ENCODE data around the gene TMEM178A.

Gene TMEM178A

DNA sequence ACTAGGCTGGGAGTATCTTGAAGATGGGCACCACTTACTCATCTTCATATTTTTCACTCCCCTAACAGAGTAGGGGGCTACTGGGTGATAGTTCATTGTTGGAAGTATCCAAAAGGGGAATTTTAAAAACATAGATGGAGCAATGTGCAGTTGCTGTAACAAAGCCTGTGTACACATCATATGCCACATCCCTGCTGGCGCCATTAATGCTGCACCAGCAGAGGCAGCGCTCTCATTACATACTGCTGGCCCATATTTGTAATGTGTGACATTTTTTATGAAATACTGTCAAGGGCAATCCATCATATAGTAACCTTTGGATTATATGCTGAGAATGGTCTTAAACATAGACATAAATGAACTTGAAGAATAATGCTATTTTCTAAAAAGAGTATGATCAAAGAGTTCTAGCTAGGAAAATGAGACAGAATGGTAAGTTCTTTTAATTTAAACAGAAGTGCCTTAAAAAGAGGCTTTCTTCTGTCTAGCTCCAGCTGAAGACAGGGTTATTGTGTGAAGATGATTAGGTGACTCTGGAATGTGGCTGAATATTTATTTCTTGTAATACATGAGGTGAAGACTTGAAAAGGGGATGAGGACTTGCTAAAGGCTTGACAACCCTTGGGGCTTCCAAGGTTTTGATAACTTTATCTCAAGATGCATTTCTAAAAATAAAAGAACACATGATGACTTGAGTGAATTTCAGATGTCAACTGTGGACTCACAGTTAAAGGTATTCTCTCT is 2.4 kb upstream of the TMEM178A start:
- H3K4me3 ChIP-seq (ENCODE audit: control insufficient read depth, low read depth, low read length) = no peak overlapping the region
- no peak for DNase-seq (ENCODE audit: low read depth)
- TF ChIP-seq, protein P1, sequence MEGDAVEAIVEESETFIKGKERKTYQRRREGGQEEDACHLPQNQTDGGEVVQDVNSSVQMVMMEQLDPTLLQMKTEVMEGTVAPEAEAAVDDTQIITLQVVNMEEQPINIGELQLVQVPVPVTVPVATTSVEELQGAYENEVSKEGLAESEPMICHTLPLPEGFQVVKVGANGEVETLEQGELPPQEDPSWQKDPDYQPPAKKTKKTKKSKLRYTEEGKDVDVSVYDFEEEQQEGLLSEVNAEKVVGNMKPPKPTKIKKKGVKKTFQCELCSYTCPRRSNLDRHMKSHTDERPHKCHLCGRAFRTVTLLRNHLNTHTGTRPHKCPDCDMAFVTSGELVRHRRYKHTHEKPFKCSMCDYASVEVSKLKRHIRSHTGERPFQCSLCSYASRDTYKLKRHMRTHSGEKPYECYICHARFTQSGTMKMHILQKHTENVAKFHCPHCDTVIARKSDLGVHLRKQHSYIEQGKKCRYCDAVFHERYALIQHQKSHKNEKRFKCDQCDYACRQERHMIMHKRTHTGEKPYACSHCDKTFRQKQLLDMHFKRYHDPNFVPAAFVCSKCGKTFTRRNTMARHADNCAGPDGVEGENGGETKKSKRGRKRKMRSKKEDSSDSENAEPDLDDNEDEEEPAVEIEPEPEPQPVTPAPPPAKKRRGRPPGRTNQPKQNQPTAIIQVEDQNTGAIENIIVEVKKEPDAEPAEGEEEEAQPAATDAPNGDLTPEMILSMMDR (IDR thresholded peaks at IDR 0.05; ENCODE audit: control insufficient read depth, insufficient read depth, low read depth, low read length, missing control alignments) = no peak

DNA sequence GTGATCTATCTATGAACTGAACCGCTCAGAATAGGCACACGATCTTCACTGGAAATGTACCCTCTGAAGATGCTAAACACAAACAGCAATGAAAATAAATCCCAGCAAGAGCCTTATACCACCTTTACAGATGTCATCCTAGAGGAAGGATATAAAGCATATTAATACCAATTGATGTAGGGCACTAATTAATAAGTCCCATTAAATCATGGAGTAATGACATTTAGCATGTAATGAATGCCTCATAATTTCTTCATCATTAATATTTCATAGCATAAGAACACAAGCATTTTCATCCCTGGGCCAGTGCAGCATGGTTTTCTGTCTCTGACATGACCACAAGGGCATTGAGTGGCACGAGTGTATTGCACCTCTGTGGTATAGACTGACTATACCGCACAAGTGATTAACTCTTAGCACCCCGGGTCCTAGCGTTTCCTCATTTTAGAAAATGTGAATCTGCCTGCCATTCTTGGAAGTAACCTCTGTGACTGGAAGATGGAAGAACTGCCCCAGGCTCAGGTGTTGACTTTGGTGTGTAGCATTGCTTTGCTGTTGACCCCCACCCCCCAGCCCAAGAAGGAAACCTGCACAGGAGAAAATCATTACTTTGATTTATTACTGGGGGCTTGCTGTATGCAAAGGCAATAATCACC is 1.4 kb upstream of the TMEM178A start:
- H3K4me3 ChIP-seq (ENCODE audit: control insufficient read depth, low read depth, low read length) = no peak overlapping the region

DNA sequence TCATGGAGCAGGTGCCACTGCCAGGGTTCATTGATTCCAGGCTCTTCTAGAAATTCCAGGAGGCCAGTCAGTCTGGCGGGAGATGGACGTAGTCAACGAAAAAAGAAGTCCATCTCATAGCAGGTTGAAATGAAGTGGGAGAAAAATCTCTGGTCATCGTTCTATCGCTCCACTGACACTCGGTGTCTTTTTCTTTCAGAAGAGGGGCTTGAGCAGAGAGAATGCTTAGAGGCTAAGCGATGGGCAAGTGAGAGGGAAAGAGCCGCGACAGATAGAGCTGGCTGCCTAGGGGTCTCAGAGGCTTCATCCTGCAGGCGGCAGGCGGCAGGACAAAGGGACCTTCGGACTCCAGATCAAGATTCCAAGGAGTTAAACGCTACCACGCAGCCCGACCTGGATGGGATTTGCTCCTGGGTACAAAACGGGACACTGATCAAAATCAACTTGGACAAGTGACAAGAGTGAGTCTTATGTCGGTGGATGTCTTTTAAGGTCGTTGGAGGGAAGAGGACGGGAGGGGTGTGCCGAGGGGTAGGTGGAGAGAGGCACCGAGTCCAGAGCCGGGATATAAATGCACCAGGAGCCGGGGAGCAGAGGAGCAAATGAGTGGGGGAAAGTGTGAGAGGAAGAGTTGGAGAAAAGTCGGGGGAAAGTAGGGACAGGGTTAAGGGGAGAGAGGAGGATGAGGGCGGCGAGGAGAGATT is 677 bp upstream of the TMEM178A start:
- H3K4me3 ChIP-seq (ENCODE audit: control insufficient read depth, low read depth, low read length) = no peak overlapping the region
- no peak for DNase-seq (ENCODE audit: low read depth)
- TF ChIP-seq, protein P1 (IDR thresholded peaks at IDR 0.05; ENCODE audit: control insufficient read depth, insufficient read depth, low read depth, low read length, missing control alignments) = no peak

More for the DNA sequence above, 1.4 kb upstream of the TMEM178A start:
- DNase-seq (ENCODE audit: low read depth) = no peak
- TF ChIP-seq, protein P1 (IDR thresholded peaks at IDR 0.05; ENCODE audit: control insufficient read depth, insufficient read depth, low read depth, low read length, missing control alignments) = no peak

DNA sequence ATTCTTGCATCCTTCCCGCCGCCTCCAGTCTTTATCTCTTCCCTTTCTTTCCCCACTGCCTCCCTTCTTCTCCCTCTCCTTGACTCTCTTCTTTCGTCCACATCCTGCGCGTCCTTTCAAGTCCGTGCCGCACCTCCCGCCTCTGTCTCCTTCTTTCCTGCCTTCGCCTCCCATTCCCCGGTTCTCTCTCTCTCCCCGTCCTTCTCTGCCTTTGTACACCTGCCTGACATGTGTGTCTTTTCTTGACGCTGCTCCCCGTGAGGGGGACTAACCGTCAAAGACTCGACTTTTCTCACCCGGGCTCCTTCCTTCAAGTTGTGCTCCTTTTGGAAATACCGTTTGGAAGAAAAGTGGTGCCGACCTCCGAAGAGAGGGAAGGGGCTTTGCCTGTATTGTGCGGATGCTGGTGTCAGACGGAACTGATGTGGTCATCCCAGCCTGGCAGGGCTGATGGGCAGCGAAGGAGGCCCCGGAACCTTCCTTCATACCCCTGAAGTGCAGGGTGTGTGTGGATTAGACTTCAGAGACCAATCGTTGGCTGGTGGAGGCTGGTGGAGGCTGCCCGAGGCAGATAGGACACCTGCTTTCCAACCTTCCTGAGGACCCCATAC is 879 bp downstream of the TMEM178A start:
- H3K4me3 ChIP-seq (ENCODE audit: control insufficient read depth, low read depth, low read length) = peak overlapping the region; percentile 33
- DNase-seq (ENCODE audit: low read depth) = no peak
- TF ChIP-seq, protein P1 (IDR thresholded peaks at IDR 0.05; ENCODE audit: control insufficient read depth, insufficient read depth, low read depth, low read length, missing control alignments) = no peak

DNA sequence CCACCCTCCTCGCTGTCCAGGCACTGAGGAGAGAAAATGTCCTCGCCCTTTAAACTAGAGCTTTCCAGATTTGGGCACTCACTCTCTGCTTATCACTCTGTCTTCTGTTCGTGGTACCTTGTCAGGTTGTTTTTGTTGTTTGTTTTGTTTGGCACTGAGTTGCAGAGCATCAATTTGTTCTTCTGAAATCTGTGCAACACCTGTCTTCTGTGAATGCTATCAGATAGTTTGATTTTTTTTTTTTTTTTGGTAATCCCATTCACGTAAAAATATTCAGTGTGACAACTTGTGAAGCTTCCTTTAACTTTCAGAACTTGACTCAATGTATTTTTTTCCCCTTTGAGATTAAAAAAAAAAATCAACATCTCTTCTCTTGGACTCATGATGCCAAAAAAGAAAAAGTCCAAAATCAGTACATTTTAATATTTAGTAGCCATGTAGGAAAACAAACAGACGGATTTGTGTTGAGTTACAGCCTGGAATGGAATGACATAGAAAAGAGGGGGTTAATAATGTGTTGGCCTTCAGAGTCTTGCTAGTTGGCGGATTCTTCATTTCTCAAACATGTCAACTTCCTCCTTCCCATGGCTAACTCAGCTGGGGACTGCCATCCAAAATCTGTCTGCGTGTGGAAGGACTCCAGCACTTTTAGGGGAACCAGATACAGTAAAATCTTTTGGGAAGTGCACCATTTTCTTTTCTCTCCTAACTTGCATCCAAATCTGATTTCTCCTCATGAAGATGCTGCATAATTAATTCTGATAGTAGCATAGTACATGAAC is 1.6 kb downstream of the TMEM178A start:
- DNase-seq (ENCODE audit: low read depth) = no peak
- H3K4me3 ChIP-seq (ENCODE audit: control insufficient read depth, low read depth, low read length) = no peak overlapping the region
- TF ChIP-seq, protein P1 (IDR thresholded peaks at IDR 0.05; ENCODE audit: control insufficient read depth, insufficient read depth, low read depth, low read length, missing control alignments) = no peak

DNA sequence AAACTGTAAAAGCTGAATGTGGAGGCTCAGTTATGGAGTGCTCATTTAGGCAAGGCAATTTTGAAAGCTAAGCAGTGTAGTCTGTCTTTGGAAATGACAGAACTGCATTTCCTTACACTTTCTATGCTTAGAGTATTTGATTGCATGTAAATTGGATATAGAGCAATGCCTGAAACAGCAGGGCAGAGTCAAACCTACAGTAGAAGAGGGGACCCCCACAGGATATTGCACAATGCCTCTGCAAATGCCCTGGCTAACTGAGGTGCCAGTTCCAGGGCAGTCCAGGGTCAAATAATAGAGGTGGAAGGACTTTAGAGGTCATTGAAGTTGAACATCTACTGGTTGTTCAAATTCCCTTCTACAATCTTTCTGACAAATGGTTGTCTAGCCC is 2.2 kb downstream of the TMEM178A start:
- no peak overlapping the region for H3K4me3 ChIP-seq (ENCODE audit: control insufficient read depth, low read depth, low read length)
- TF ChIP-seq, protein P1 (IDR thresholded peaks at IDR 0.05; ENCODE audit: control insufficient read depth, insufficient read depth, low read depth, low read length, missing control alignments) = no peak
- DNase-seq (ENCODE audit: low read depth) = no peak
